NB4 (cell line): Measurements from ENCODE around the gene HMCN2.
A peak's percentile ranks its signal among the peaks of the same experiment; 100 is the strongest.

Source experiments
- DNase-seq: peaks from one replicate; pipeline ENCODE4 v3.0.0; 2010; ENCODE audit warnings: low read depth
- H3K4me3 ChIP-seq: one replicate; pipeline ENCODE4 v1.5.1; 2011; ENCODE audit warnings: mild to moderate bottlenecking, low read depth, low read length, moderate library complexity
- CTCF ChIP-seq: IDR thresholded peaks from one replicate; pipeline ENCODE4 v1.5.1; 2012; ENCODE audit warnings: low read depth, low read length
- MYC ChIP-seq: IDR thresholded peaks from 2 replicates; pipeline ENCODE4 v1.6.1; 2011; ENCODE audit warnings: low read depth, low read length
- POLR2A ChIP-seq: IDR thresholded peaks from 2 replicates; pipeline ENCODE4 v1.6.1; 2011; ENCODE audit warnings: mild to moderate bottlenecking; ENCODE audit not compliant: insufficient read length; ENCODE audit errors: extremely low read depth
- TF ChIP-seq, protein P1 (sequence below): IDR thresholded peaks from 2 replicates; pipeline ENCODE4 v1.6.1; 2011; ENCODE audit warnings: low read depth, low read length

HMCN2 gene

DNA sequence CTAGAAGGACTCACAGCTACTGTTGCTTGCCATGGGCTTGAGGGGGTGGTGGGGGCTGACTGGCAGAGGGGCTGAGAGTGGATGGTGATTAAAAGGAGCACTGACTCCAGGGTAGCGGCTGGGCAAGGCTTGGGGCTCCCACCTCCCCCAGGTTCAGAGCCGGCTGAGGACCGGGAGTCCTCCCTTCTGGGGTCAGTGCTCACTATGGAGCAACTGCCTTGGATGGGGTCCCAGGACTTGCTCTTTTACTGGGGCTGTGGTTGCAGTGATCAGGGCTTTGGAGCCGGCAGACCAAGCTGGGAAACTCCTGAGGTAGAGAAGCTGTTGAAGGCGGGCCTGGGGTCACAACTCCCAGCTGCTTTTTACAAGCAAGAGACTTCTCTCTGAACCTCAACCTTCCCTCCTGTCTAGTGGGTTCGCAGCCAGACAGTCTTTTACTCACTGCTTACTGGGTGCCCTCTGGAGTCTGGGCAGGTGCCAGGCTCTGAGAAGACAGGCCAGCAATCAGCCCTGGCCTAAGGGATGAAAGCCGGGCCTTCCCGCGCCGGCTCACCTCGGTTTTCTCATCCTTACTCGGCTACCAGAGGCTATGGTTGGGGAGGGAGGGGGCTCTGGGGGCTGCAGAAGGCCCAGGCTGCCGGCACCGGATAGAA, 178.4 kb downstream of the HMCN2 start:
- H3K4me3 ChIP-seq, result no peak overlapping the region
- no peak for DNase-seq
- TF ChIP-seq, protein P1, sequence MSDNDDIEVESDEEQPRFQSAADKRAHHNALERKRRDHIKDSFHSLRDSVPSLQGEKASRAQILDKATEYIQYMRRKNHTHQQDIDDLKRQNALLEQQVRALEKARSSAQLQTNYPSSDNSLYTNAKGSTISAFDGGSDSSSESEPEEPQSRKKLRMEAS, result no peak
- no peak for TF ChIP-seq POLR2A
- no peak for TF ChIP-seq CTCF
- TF ChIP-seq MYC, result no peak

- TF ChIP-seq CTCF (no peak), POLR2A (peak; percentile 49), MYC (peak; percentile 38; the same call in 1 of the 2 replicates)
- TF ChIP-seq, protein P1, result peak; percentile 84
- DNase-seq, result peak; percentile 89
- peak within 1 kb of the TSS; percentile 83 for H3K4me3 ChIP-seq
These were observed 179.1 kb downstream of the HMCN2 start, which contains the start of gene ASS1 for GRCh38 chr9:130444565-130445221. Gene ASS1 (plus strand): TSS chr9:130444961. CDS start chr9:130452229, 7,268 bp downstream.

- peak overlapping the region; percentile 83 for H3K4me3 ChIP-seq
- TF ChIP-seq, protein P1, result peak; percentile 26; the same call in 1 of the 2 replicates
- no peak for TF ChIP-seq CTCF
- TF ChIP-seq POLR2A, result no peak
- DNase-seq, result peak; percentile 90
These were observed 179.9 kb downstream of the HMCN2 start for GRCh38 chr9:130445268-130445983.

GRCh38 chr9:130446101-130446861, 180.7 kb downstream of the HMCN2 start:
- peak overlapping the region; percentile 83 for H3K4me3 ChIP-seq
- TF ChIP-seq MYC (peak; percentile 67; the same call in 1 of the 2 replicates), POLR2A (no peak)
- peak; percentile 91 for DNase-seq

- no peak for DNase-seq
- TF ChIP-seq CTCF, result no peak
- TF ChIP-seq MYC, result no peak
- TF ChIP-seq POLR2A, result no peak
- TF ChIP-seq, protein P1, result no peak
- H3K4me3 ChIP-seq, result peak overlapping the region; percentile 83
These were observed 181.7 kb downstream of the HMCN2 start for GRCh38 chr9:130447193-130447816.
